ENCODE measurements around the gene THEM4.

- no peak for TF ChIP-seq E2F1 (CRISPR knock-in tag; IDR thresholded peaks at IDR 0.05)
- no peak for TF ChIP-seq CTCF (IDR thresholded peaks at IDR 0.05)
- TF ChIP-seq NFYB (CRISPR knock-in tag; conservative IDR thresholded peaks at IDR 0.05; ENCODE audit: low read depth) = no peak
- TF ChIP-seq FOXP1 (CRISPR knock-in tag; IDR thresholded peaks at IDR 0.05; ENCODE audit: borderline replicate concordance) = no peak
- TF ChIP-seq ZSCAN18 (CRISPR knock-in tag; IDR thresholded peaks at IDR 0.05) = no peak
- TF ChIP-seq, protein P1, sequence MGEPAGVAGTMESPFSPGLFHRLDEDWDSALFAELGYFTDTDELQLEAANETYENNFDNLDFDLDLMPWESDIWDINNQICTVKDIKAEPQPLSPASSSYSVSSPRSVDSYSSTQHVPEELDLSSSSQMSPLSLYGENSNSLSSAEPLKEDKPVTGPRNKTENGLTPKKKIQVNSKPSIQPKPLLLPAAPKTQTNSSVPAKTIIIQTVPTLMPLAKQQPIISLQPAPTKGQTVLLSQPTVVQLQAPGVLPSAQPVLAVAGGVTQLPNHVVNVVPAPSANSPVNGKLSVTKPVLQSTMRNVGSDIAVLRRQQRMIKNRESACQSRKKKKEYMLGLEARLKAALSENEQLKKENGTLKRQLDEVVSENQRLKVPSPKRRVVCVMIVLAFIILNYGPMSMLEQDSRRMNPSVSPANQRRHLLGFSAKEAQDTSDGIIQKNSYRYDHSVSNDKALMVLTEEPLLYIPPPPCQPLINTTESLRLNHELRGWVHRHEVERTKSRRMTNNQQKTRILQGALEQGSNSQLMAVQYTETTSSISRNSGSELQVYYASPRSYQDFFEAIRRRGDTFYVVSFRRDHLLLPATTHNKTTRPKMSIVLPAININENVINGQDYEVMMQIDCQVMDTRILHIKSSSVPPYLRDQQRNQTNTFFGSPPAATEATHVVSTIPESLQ (CRISPR knock-in tag; IDR thresholded peaks at IDR 0.05) = no peak
Measured at GRCh38 chr1:151843398-151843797, 65.9 kb downstream of the THEM4 start.

All from WTC11 (cell line).